SK-N-SH (cell line): ENCODE results near the gene RNFT1.
"Not testable (repeated sequence)": the region's sequence is repeated elsewhere in the genome, so short reads cannot be mapped to it uniquely, and the experiment has no call there.

Source experiments
- CHD2 ChIP-seq: fragments of 150-350 bp; IDR thresholded peaks from 2 replicates; pipeline ENCODE4 v1.6.1; 2018; ENCODE audit warnings: low read length; ENCODE audit not compliant: partially characterized antibody
- CTCF ChIP-seq: fragments of 200-600 bp; sonication (generic); IDR thresholded peaks from 2 replicates; pipeline ENCODE4 v1.6.1; 2017; ENCODE audit warnings: antibody characterized with exemption, mild to moderate bottlenecking, moderate library complexity
- GABPA ChIP-seq: IDR thresholded peaks from 2 replicates; pipeline ENCODE4 v1.4.0; 2012; ENCODE audit warnings: low read depth, mild to moderate bottlenecking
- MAX ChIP-seq: IDR thresholded peaks from 2 replicates; pipeline ENCODE4 v1.4.0; 2012; ENCODE audit warnings: low read depth
- POLR2AphosphoS5 ChIP-seq: IDR thresholded peaks from 2 replicates; pipeline ENCODE4 v1.6.1; 2012; ENCODE audit warnings: low read depth, low read length
- RAD21 ChIP-seq: IDR thresholded peaks from 2 replicates; pipeline ENCODE4 v1.6.1; 2012; ENCODE audit warnings: mild to moderate bottlenecking, low read length
- RXRA ChIP-seq: IDR thresholded peaks from 2 replicates; pipeline ENCODE4 v1.4.0; 2012; ENCODE audit warnings: low read depth, mild to moderate bottlenecking, borderline replicate concordance
- USF2 ChIP-seq: fragments of 150-350 bp; IDR thresholded peaks from 2 replicates; pipeline ENCODE4 v1.6.1; 2017; ENCODE audit warnings: antibody characterized with exemption, low read length, low read depth, borderline replicate concordance
- YY1 ChIP-seq: IDR thresholded peaks from 2 replicates; pipeline ENCODE4 v1.4.0; 2012; ENCODE audit warnings: low read depth, mild to moderate bottlenecking

- TF ChIP-seq GABPA, CHD2, CTCF, POLR2AphosphoS5, MAX, USF2, YY1, RAD21, RXRA: not testable (repeated sequence)
Measured at GRCh38 chr17:60004561-60004960, 40.0 kb upstream of the RNFT1 start.
